NCI-H1092 (cell line): ENCODE data around the gene PACSIN2.

Experiments used
- DNase-seq: peaks from one replicate; lab custom pipeline; 2025; lab: John Stamatoyannopoulos, UW

The PACSIN2 gene

GRCh38 chr22:42881298-42881697, 133.7 kb downstream of the PACSIN2 start:
- DNase-seq = no peak

GRCh38 chr22:42880815-42881214, 134.1 kb downstream of the PACSIN2 start:
- no peak for DNase-seq

GRCh38 chr22:42879371-42880021, 135.5 kb downstream of the PACSIN2 start:
- DNase-seq = no peak

GRCh38 chr22:42878561-42879305, 136.2 kb downstream of the PACSIN2 start:
- DNase-seq = no peak

- DNase-seq = no peak
These were observed 137.2 kb downstream of the PACSIN2 start for GRCh38 chr22:42877597-42878340.

- no peak for DNase-seq
These were observed 137.8 kb downstream of the PACSIN2 start for GRCh38 chr22:42877158-42877557.

- no peak for DNase-seq
These were observed 138.9 kb downstream of the PACSIN2 start for GRCh38 chr22:42876041-42876440.

- DNase-seq = no peak
These were observed 140.9 kb downstream of the PACSIN2 start for GRCh38 chr22:42874010-42874409.

GRCh38 chr22:42873356-42873755, 141.6 kb downstream of the PACSIN2 start:
- no peak for DNase-seq

- peak; percentile 66 for DNase-seq
These were observed 142.1 kb downstream of the PACSIN2 start for GRCh38 chr22:42872821-42873220.

GRCh38 chr22:42871146-42872050, 143.6 kb downstream of the PACSIN2 start:
- no peak for DNase-seq

GRCh38 chr22:42869888-42870480, 145.0 kb downstream of the PACSIN2 start:
- DNase-seq = no peak

- no peak for DNase-seq
These were observed 145.5 kb downstream of the PACSIN2 start for GRCh38 chr22:42869463-42869862.

GRCh38 chr22:42868751-42869251, 146.1 kb downstream of the PACSIN2 start:
- DNase-seq = peak; percentile 61

GRCh38 chr22:42866100-42866499, 148.8 kb downstream of the PACSIN2 start:
- no peak for DNase-seq

- no peak for DNase-seq
These were observed 149.4 kb downstream of the PACSIN2 start for GRCh38 chr22:42865536-42865935.

GRCh38 chr22:42863349-42863961, 151.5 kb downstream of the PACSIN2 start:
- no peak for DNase-seq

- no peak for DNase-seq
These were observed 152.8 kb downstream of the PACSIN2 start for GRCh38 chr22:42862045-42862734.

GRCh38 chr22:42860968-42861367, 154.0 kb downstream of the PACSIN2 start:
- DNase-seq = peak; percentile 88

GRCh38 chr22:42857845-42858481, 157.0 kb downstream of the PACSIN2 start:
- peak; percentile 50 for DNase-seq
